ENCODE measurements around the gene MRPL14.
"Not testable (repeated sequence)": the region's sequence is repeated elsewhere in the genome, so short reads cannot be mapped to it uniquely, and the experiment has no call there.

The MRPL14 gene

GRCh38 chr6:44145839-44146238 is 18.6 kb upstream of the MRPL14 start:
- no peak for DNase-seq (ENCODE audit: low spot score)
- TF ChIP-seq CTCF (IDR thresholded peaks at IDR 0.05; ENCODE audit: extremely low read depth, insufficient read depth, missing control alignments) = no peak
- in situ Hi-C loops (cut with MboI; ENCODE audit: low pct_unique_long_range_greater_than_20kb, low sequenced_read_pairs, unreplicated experiment) = no loop called here

- DNase-seq (ENCODE audit: low spot score); in situ Hi-C loops (cut with MboI; ENCODE audit: low pct_unique_long_range_greater_than_20kb, low sequenced_read_pairs, unreplicated experiment): not testable (repeated sequence)
Observed at GRCh38 chr6:44144536-44144935, 17.3 kb upstream of the MRPL14 start.

DNA sequence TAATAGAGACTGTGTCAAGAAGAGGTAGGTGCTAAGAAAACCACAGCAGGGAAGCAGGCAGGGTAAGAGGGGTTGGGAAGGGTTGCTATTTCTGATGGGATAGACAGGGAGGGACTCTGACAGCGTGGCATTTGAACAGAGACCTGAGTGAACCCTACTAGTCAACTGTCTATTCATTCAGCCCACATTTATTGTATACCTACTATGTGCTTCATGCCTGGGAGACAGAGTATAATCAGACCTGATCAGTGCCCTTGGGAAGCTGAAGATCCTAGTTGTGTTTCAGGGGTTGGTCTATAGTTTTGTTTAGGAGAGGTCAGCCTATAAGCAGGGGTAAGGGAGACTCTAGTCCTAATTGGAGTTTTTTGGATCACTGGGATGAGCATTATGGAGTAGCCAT is 16.5 kb upstream of the MRPL14 start:
- in situ Hi-C loops (cut with MboI; ENCODE audit: low pct_unique_long_range_greater_than_20kb, low sequenced_read_pairs, unreplicated experiment) = no loop called here
- TF ChIP-seq CTCF (IDR thresholded peaks at IDR 0.05; ENCODE audit: extremely low read depth, insufficient read depth, missing control alignments) = no peak
- no peak for DNase-seq (ENCODE audit: low spot score)

- no peak for TF ChIP-seq CTCF (IDR thresholded peaks at IDR 0.05; ENCODE audit: extremely low read depth, insufficient read depth, missing control alignments)
- in situ Hi-C loops (cut with MboI; ENCODE audit: low pct_unique_long_range_greater_than_20kb, low sequenced_read_pairs, unreplicated experiment) = no loop called here
- no peak for DNase-seq (ENCODE audit: low spot score)
Observed at GRCh38 chr6:44142835-44143234, 15.6 kb upstream of the MRPL14 start.

DNA sequence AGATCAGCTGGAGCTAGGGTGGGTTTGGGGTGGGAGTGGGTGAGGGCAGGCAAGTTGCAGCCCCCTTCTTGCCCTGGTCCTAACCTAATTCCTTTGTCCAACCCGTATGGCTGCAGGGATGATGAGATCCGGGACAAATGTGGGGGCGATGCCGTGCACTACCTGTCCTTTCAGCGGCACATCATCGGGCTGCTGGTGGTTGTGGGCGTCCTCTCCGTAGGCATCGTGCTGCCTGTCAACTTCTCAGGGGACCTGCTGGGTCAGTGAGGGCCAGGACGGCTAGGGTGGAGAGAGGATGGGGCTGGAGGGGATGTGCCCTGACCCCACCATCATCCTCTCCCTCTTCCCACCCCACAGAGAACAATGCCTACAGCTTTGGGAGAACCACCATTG is 12.1 kb upstream of the MRPL14 start:
- in situ Hi-C loops (cut with MboI; ENCODE audit: low pct_unique_long_range_greater_than_20kb, low sequenced_read_pairs, unreplicated experiment) = no loop called here
- no peak for TF ChIP-seq CTCF (IDR thresholded peaks at IDR 0.05; ENCODE audit: extremely low read depth, insufficient read depth, missing control alignments)
- DNase-seq (ENCODE audit: low spot score) = no peak

- no peak for TF ChIP-seq CTCF (IDR thresholded peaks at IDR 0.05; ENCODE audit: extremely low read depth, insufficient read depth, missing control alignments)
- in situ Hi-C loops (cut with MboI; ENCODE audit: low pct_unique_long_range_greater_than_20kb, low sequenced_read_pairs, unreplicated experiment) = no loop called here
- no peak for DNase-seq (ENCODE audit: low spot score)
Observed at GRCh38 chr6:44138717-44139350, 11.6 kb upstream of the MRPL14 start.

GRCh38 chr6:44135875-44136274 is 8.6 kb upstream of the MRPL14 start:
- no peak for TF ChIP-seq CTCF (IDR thresholded peaks at IDR 0.05; ENCODE audit: extremely low read depth, insufficient read depth, missing control alignments)
- in situ Hi-C loops (cut with MboI; ENCODE audit: low pct_unique_long_range_greater_than_20kb, low sequenced_read_pairs, unreplicated experiment) = no loop called here
- DNase-seq (ENCODE audit: low spot score) = no peak
